H1 (cell line): ENCODE measurements around the gene SRPK3. TPM values are rescaled to one million over a fixed set of nuclear protein-coding genes. Genes with fewer than 3 reads are reported as not detected.

Experiments used
- CTCF ChIA-PET: fragments of 300-600 bp; sonication (Branson Sonifier 250); formaldehyde crosslinking; loops from one replicate; lab custom pipeline; 2021; ENCODE audit not compliant: partially characterized antibody; lab: Charles Lee
- POLR2A ChIA-PET: fragments of 300-600 bp; sonication (Branson Sonifier 250); formaldehyde crosslinking; loops from one replicate; lab custom pipeline; 2021; ENCODE audit warnings: inconsistent platforms; ENCODE audit not compliant: partially characterized antibody; lab: Charles Lee
- DNase-seq, 2 experiments: peaks; one replicate each; pipeline versions ENCODE4 v3.0.0 to v3.0.0-alpha.2; 2010 to 2022; ENCODE audit warnings: low spot score in 2 of 2, low read depth in 1 of 2, mixed read lengths in 1 of 2
- FAIRE-seq: peaks from 2 replicates; lab custom pipeline; 2011; peaks lifted over from hg19 to GRCh38; lab: Jason Lieb, UNC
- H2AFZ ChIP-seq: 2 replicates; pipeline ENCODE4 v1.8.1; 2012; ENCODE audit warnings: low read length, inconsistent platforms
- H2AK5ac ChIP-seq: 2 replicates; pipeline ENCODE4 v1.6.1; 2013; ENCODE audit warnings: low read depth, low read length
- H2BK120ac ChIP-seq: replicated peaks from 2 replicates; pipeline ENCODE3; 2013; ENCODE audit warnings: low read depth, low read length, inconsistent platforms
- H2BK12ac ChIP-seq: 2 replicates; pipeline ENCODE4 v1.6.1; 2013; ENCODE audit warnings: low read depth, low read length
- H2BK15ac ChIP-seq: 2 replicates; pipeline ENCODE4 v1.6.1; 2013; ENCODE audit warnings: low read length
- H2BK20ac ChIP-seq: 2 replicates; pipeline ENCODE4 v1.6.1; 2013; ENCODE audit warnings: low read length
- H2BK5ac ChIP-seq: 2 replicates; pipeline ENCODE4 v1.6.1; 2013; ENCODE audit warnings: low read depth, low read length
- H3K14ac ChIP-seq: 2 replicates; pipeline ENCODE4 v1.6.1; 2013; ENCODE audit warnings: inconsistent platforms; ENCODE audit not compliant: insufficient read length
- H3K18ac ChIP-seq: 2 replicates; pipeline ENCODE4 v1.6.1; 2013; ENCODE audit warnings: low read length; ENCODE audit errors: extremely low read depth
- H3K23ac ChIP-seq: 2 replicates; pipeline ENCODE4 v1.6.1; 2013; ENCODE audit warnings: inconsistent platforms; ENCODE audit not compliant: insufficient read length
- H3K23me2 ChIP-seq: 2 replicates; pipeline ENCODE4 v1.6.1; 2013; ENCODE audit warnings: low read depth, low read length
- H3K27ac ChIP-seq: 2 replicates; pipeline ENCODE4 v1.6.1; 2011; ENCODE audit warnings: low read depth, low read length, inconsistent platforms
- H3K27me3 ChIP-seq, 4 experiments: replicated peaks in 1 of 4; 1 replicate in 1 of 4; 2 replicates in 3 of 4; pipeline versions ENCODE4 v1.6.1 to v1.8.1; 2011 to 2013; ENCODE audit warnings: low read length in 3 of 4, mild to moderate bottlenecking in 3 of 4, inconsistent platforms in 2 of 4, mixed read lengths in 2 of 4, moderate library complexity in 1 of 4; ENCODE audit not compliant: control insufficient read depth in 3 of 4, insufficient read depth in 3 of 4; ENCODE audit errors: extremely low read depth in 1 of 4
- H3K36me3 ChIP-seq, 4 experiments: 2 replicates each; pipeline versions ENCODE4 v1.6.1 to v1.8.1; 2011 to 2013; ENCODE audit warnings: mild to moderate bottlenecking in 4 of 4, low read length in 3 of 4, moderate library complexity in 2 of 4, control low read depth in 1 of 4, inconsistent platforms in 1 of 4; ENCODE audit not compliant: insufficient read depth in 4 of 4, control insufficient read depth in 2 of 4
- H3K4ac ChIP-seq: replicated peaks from 2 replicates; pipeline ENCODE3; 2013; ENCODE audit warnings: low read length, low read depth, mixed read lengths, inconsistent platforms; ENCODE audit not compliant: insufficient read length
- H3K4me1 ChIP-seq, 4 experiments: replicated peaks in 1 of 4; 1 replicate in 1 of 4; 2 replicates in 3 of 4; pipeline versions ENCODE4 v1.6.1 to v1.8.1; 2011 to 2013; ENCODE audit warnings: low read length in 3 of 4, inconsistent platforms in 2 of 4, mixed read lengths in 1 of 4; ENCODE audit not compliant: insufficient read depth in 4 of 4, control insufficient read depth in 3 of 4
- H3K4me2 ChIP-seq, 2 experiments: 2 replicates each; pipeline versions ENCODE4 v1.6.1 to v1.8.1; 2011 to 2013; ENCODE audit warnings: low read depth in 2 of 2, low read length in 2 of 2, control low read depth in 1 of 2, inconsistent platforms in 1 of 2, mild to moderate bottlenecking in 1 of 2; ENCODE audit not compliant: insufficient read depth in 1 of 2
- H3K4me3 ChIP-seq, 4 experiments: fragments of 200-600, 300-600 bp in 1 of 4; sonication (generic), shearing (Covaris generic), sonication (Bioruptor Twin) in 1 of 4; 2 replicates each; pipeline versions ENCODE4 v1.5.1 to v1.8.1; 2011 to 2016; ENCODE audit warnings: low read length in 4 of 4, low read depth in 3 of 4, control low read depth in 2 of 4, inconsistent platforms in 2 of 4, mild to moderate bottlenecking in 2 of 4, mixed read lengths in 1 of 4, moderate library complexity in 1 of 4; ENCODE audit not compliant: insufficient read depth in 2 of 4; ENCODE audit errors: extremely low read depth in 1 of 4
- H3K56ac ChIP-seq: replicated peaks from 2 replicates; pipeline ENCODE3; 2013; ENCODE audit warnings: low read depth, mild to moderate bottlenecking, mixed read lengths, low read length, inconsistent platforms; ENCODE audit not compliant: insufficient read length
- H3K79me1 ChIP-seq: 2 replicates; pipeline ENCODE4 v1.6.1; 2013; ENCODE audit warnings: low read depth, low read length, control low read depth
- H3K79me2 ChIP-seq, 2 experiments: 2 replicates each; pipeline versions ENCODE4 v1.6.1 to v1.8.1; 2012 to 2013; ENCODE audit warnings: low read length in 2 of 2, mild to moderate bottlenecking in 2 of 2, inconsistent platforms in 1 of 2; ENCODE audit not compliant: insufficient read depth in 2 of 2, control insufficient read depth in 1 of 2
- H3K9ac ChIP-seq, 4 experiments: replicated peaks in 1 of 4; 1 replicate in 1 of 4; 2 replicates in 3 of 4; pipeline versions ENCODE4 v1.6.1 to v1.8.1; 2011 to 2013; ENCODE audit warnings: low read depth in 3 of 4, low read length in 3 of 4, control low read depth in 2 of 4, mild to moderate bottlenecking in 2 of 4, moderate library complexity in 2 of 4, inconsistent platforms in 1 of 4; ENCODE audit errors: extremely low read depth in 1 of 4
- H3K9me3 ChIP-seq, 2 experiments: 2 replicates each; pipeline versions ENCODE4 v1.6.1 to v1.8.1; 2012 to 2013; ENCODE audit warnings: mild to moderate bottlenecking in 2 of 2, moderate library complexity in 2 of 2, control low read depth in 1 of 2, inconsistent platforms in 1 of 2, low read depth in 1 of 2, low read length in 1 of 2, mixed read lengths in 1 of 2; ENCODE audit not compliant: insufficient read depth in 2 of 2
- H4K20me1 ChIP-seq, 2 experiments: replicated peaks in 1 of 2; 2 replicates each; pipeline versions ENCODE3 to v1.8.1; 2011 to 2013; ENCODE audit warnings: inconsistent platforms in 2 of 2, low read length in 2 of 2, mild to moderate bottlenecking in 1 of 2; ENCODE audit not compliant: insufficient read depth in 2 of 2, control insufficient read depth in 1 of 2
- H4K5ac ChIP-seq: 2 replicates; pipeline ENCODE4 v1.6.1; 2013; ENCODE audit warnings: low read length, low read depth, mixed read lengths, inconsistent platforms; ENCODE audit not compliant: insufficient read length
- H4K8ac ChIP-seq: 2 replicates; pipeline ENCODE4 v1.8.0; 2013; ENCODE audit warnings: mild to moderate bottlenecking, moderate library complexity, low read length, inconsistent platforms; ENCODE audit not compliant: insufficient read depth; ENCODE audit errors: extremely low read depth
- H4K91ac ChIP-seq: replicated peaks from 2 replicates; pipeline ENCODE3; 2013; ENCODE audit warnings: low read length, mixed read lengths, inconsistent platforms; ENCODE audit not compliant: insufficient read length
- ASH2L ChIP-seq: fragments of 200-600, 300-600 bp; sonication (generic); IDR thresholded peaks from one replicate; pipeline ENCODE4 v1.7.1; 2017; ENCODE audit warnings: low read length
- ATF3 ChIP-seq: IDR thresholded peaks from 2 replicates; pipeline ENCODE4 v1.6.1; 2011; ENCODE audit warnings: low read depth, mild to moderate bottlenecking, low read length; ENCODE audit not compliant: insufficient read depth
- BRCA1 ChIP-seq: IDR thresholded peaks from 2 replicates; pipeline ENCODE4 v1.6.1; 2012; ENCODE audit warnings: low read depth, low read length, improper control_type of control experiment
- KDM5A ChIP-seq: fragments of 200-600 bp; IDR thresholded peaks from 2 replicates; pipeline ENCODE4 v1.7.1; 2012; ENCODE audit warnings: mild to moderate bottlenecking, low read length, inconsistent platforms, mixed read lengths
- NRF1 ChIP-seq: IDR thresholded peaks from 2 replicates; pipeline ENCODE4 v1.6.1; 2011; ENCODE audit warnings: mild to moderate bottlenecking, low read depth, low read length, improper control_type of control experiment
- SIRT6 ChIP-seq: IDR thresholded peaks from one replicate; pipeline ENCODE4 v1.7.1; 2012; ENCODE audit warnings: low read length, inconsistent platforms
- USF2 ChIP-seq: IDR thresholded peaks from 2 replicates; pipeline ENCODE4 v1.6.1; 2011; ENCODE audit warnings: low read length, improper control_type of control experiment
- WGBS, 2 experiments: shearing (Covaris generic) in 1 of 2; methylation state at CpG; one replicate each; pipeline versions ENCODE4 v1.1.6 to v1.1.7; 2013 to 2015; ENCODE audit warnings: low lambda C conversion rate in 2 of 2, mixed read lengths in 2 of 2, inconsistent platforms in 1 of 2, low coverage in 1 of 2, missing lambda C conversion rate in 1 of 2; ENCODE audit not compliant: insufficient replicate concordance in 2 of 2, insufficient coverage in 1 of 2, insufficient read length in 1 of 2; ENCODE audit errors: extremely low coverage in 1 of 2, missing lambda C conversion rate in 1 of 2; 5-methylcytosine and 5-hydroxymethylcytosine counted together
- polyA plus RNA-seq, 7 experiments: library from polyadenylated mRNA; depleted of rRNA in 3 of 7; stranded (reverse) in 5 of 7; unstranded in 2 of 7; fragments of >200 nt in 5 of 7; fragments of 200-250 nt in 2 of 7; gene quantifications; 1 replicate in 5 of 7; 2 replicates in 1 of 7; 4 replicates in 1 of 7; pipeline versions ENCODE4 v1.2.1 to v1.2.3, GENCODE V29; 2011 to 2013; ENCODE audit warnings: missing spikeins in 2 of 7, mixed read lengths in 2 of 7
- total RNA-seq: library from RNA; stranded (reverse); fragmentation: NEBNext Ultra II Directional; extraction: Animal tissue kit (Norgen Biotek cat#: 25700); gene quantifications from 2 replicates; pipeline ENCODE4 v1.2.1, GENCODE V29; 2021

The SRPK3 gene
- total and polyA plus RNA-seq, 2 of the 8 experiments (the other 6 are each of a cell fraction or from before 2014, with no cell fraction given), result not detected

- Histone ChIP-seq H3K4ac (no peak overlapping the region), H3K56ac (no peak overlapping the region), H3K9me3 (no peaks in the 10 kb centered on the region), H3K27ac (no peak overlapping the region), H4K20me1 (peaks cover 0 to 10% of the 10 kb centered on the region in 2 experiments), H2BK20ac (no peak overlapping the region), H2BK120ac (no peak overlapping the region), H3K4me2 (no peak overlapping the region), H3K79me2 (peaks cover 30 to 81% of the 10 kb centered on the region in 2 experiments), H3K79me1 (peaks cover 2% of the 10 kb centered on the region; the same call in 1 of the 2 replicates), H3K4me3 (no peak overlapping the region), H3K4me1 (peaks cover 6 to 26% (median 13%) of the 10 kb centered on the region in 4 experiments), H2BK15ac (no peak overlapping the region), H2AK5ac (no peak overlapping the region), H2BK12ac (no peak overlapping the region), H3K36me3 (no peaks in the 10 kb centered on the region; a peak in 1 of 8 replicates), H4K91ac (no peak overlapping the region), H4K5ac (no peak overlapping the region), H2AFZ (no peak overlapping the region), H2BK5ac (no peak overlapping the region), H3K14ac (no peak overlapping the region), H3K27me3 (no peaks in the 10 kb centered on the region), H4K8ac (peak overlapping the region; percentile 51; the same call in 1 of the 2 replicates), H3K23me2 (peaks cover 2% of the 10 kb centered on the region; the same call in 1 of the 2 replicates), H3K23ac (no peak overlapping the region), H3K18ac (no peak overlapping the region), H3K9ac (no peak overlapping the region)
- FAIRE-seq (no peak), DNase-seq (no peak)
- WGBS, 2 experiments, result 73% methylated on average over 9 of the region's 9 CpGs; no CpG with 5 or more reads in 1 of the 2 experiments
- CTCF ChIA-PET, result interaction anchor here (0.7 to 1.0 kb wide), 2 partner anchors 23 to 27 kb away, joined by 3 read pairs; no protein-coding TSS in a partner anchor
- TF ChIP-seq USF2 (no peak), BRCA1 (no peak), SIRT6 (no peak), ATF3 (no peak), NRF1 (no peak), KDM5A (no peak), ASH2L (no peak)
- POLR2A ChIA-PET, result interaction anchor here (1.4 to 3.6 kb wide), 5 partner anchors 12 to 58 kb away, joined by 3 to 14 read pairs (median 4); no protein-coding TSS in a partner anchor
Measured at GRCh38 chrX:153821066-153821465, 40.2 kb downstream of the SRPK3 start.
